H1 (cell line): ENCODE results near the gene CFAP206. TPM values are rescaled to one million over a fixed set of nuclear protein-coding genes. Genes with fewer than 3 reads are reported as not detected.

Source experiments
- CTCF ChIA-PET: fragments of 300-600 bp; sonication (Branson Sonifier 250); formaldehyde crosslinking; loops from one replicate; lab custom pipeline; 2021; ENCODE audit not compliant: partially characterized antibody; lab: Charles Lee
- POLR2A ChIA-PET: fragments of 300-600 bp; sonication (Branson Sonifier 250); formaldehyde crosslinking; loops from one replicate; lab custom pipeline; 2021; ENCODE audit warnings: inconsistent platforms; ENCODE audit not compliant: partially characterized antibody; lab: Charles Lee
- DNase-seq, 2 experiments: peaks; one replicate each; pipeline versions ENCODE4 v3.0.0 to v3.0.0-alpha.2; 2010 to 2022; ENCODE audit warnings: low spot score in 2 of 2, low read depth in 1 of 2, mixed read lengths in 1 of 2
- FAIRE-seq: peaks from 2 replicates; lab custom pipeline; 2011; peaks lifted over from hg19 to GRCh38; lab: Jason Lieb, UNC
- H2AFZ ChIP-seq: 2 replicates; pipeline ENCODE4 v1.8.1; 2012; ENCODE audit warnings: low read length, inconsistent platforms
- H2AK5ac ChIP-seq: 2 replicates; pipeline ENCODE4 v1.6.1; 2013; ENCODE audit warnings: low read depth, low read length
- H2BK120ac ChIP-seq: replicated peaks from 2 replicates; pipeline ENCODE3; 2013; ENCODE audit warnings: low read depth, low read length, inconsistent platforms
- H2BK12ac ChIP-seq: 2 replicates; pipeline ENCODE4 v1.6.1; 2013; ENCODE audit warnings: low read depth, low read length
- H2BK15ac ChIP-seq: 2 replicates; pipeline ENCODE4 v1.6.1; 2013; ENCODE audit warnings: low read length
- H2BK20ac ChIP-seq: 2 replicates; pipeline ENCODE4 v1.6.1; 2013; ENCODE audit warnings: low read length
- H2BK5ac ChIP-seq: 2 replicates; pipeline ENCODE4 v1.6.1; 2013; ENCODE audit warnings: low read depth, low read length
- H3K14ac ChIP-seq: 2 replicates; pipeline ENCODE4 v1.6.1; 2013; ENCODE audit warnings: inconsistent platforms; ENCODE audit not compliant: insufficient read length
- H3K18ac ChIP-seq: 2 replicates; pipeline ENCODE4 v1.6.1; 2013; ENCODE audit warnings: low read length; ENCODE audit errors: extremely low read depth
- H3K23ac ChIP-seq: 2 replicates; pipeline ENCODE4 v1.6.1; 2013; ENCODE audit warnings: inconsistent platforms; ENCODE audit not compliant: insufficient read length
- H3K23me2 ChIP-seq: 2 replicates; pipeline ENCODE4 v1.6.1; 2013; ENCODE audit warnings: low read depth, low read length
- H3K27ac ChIP-seq: 2 replicates; pipeline ENCODE4 v1.6.1; 2011; ENCODE audit warnings: low read depth, low read length, inconsistent platforms
- H3K27me3 ChIP-seq, 4 experiments: replicated peaks in 1 of 4; 1 replicate in 1 of 4; 2 replicates in 3 of 4; pipeline versions ENCODE4 v1.6.1 to v1.8.1; 2011 to 2013; ENCODE audit warnings: low read length in 3 of 4, mild to moderate bottlenecking in 3 of 4, inconsistent platforms in 2 of 4, mixed read lengths in 2 of 4, moderate library complexity in 1 of 4; ENCODE audit not compliant: control insufficient read depth in 3 of 4, insufficient read depth in 3 of 4; ENCODE audit errors: extremely low read depth in 1 of 4
- H3K36me3 ChIP-seq, 4 experiments: 2 replicates each; pipeline versions ENCODE4 v1.6.1 to v1.8.1; 2011 to 2013; ENCODE audit warnings: mild to moderate bottlenecking in 4 of 4, low read length in 3 of 4, moderate library complexity in 2 of 4, control low read depth in 1 of 4, inconsistent platforms in 1 of 4; ENCODE audit not compliant: insufficient read depth in 4 of 4, control insufficient read depth in 2 of 4
- H3K4ac ChIP-seq: replicated peaks from 2 replicates; pipeline ENCODE3; 2013; ENCODE audit warnings: low read length, low read depth, mixed read lengths, inconsistent platforms; ENCODE audit not compliant: insufficient read length
- H3K4me1 ChIP-seq, 4 experiments: replicated peaks in 1 of 4; 1 replicate in 1 of 4; 2 replicates in 3 of 4; pipeline versions ENCODE4 v1.6.1 to v1.8.1; 2011 to 2013; ENCODE audit warnings: low read length in 3 of 4, inconsistent platforms in 2 of 4, mixed read lengths in 1 of 4; ENCODE audit not compliant: insufficient read depth in 4 of 4, control insufficient read depth in 3 of 4
- H3K4me2 ChIP-seq, 2 experiments: 2 replicates each; pipeline versions ENCODE4 v1.6.1 to v1.8.1; 2011 to 2013; ENCODE audit warnings: low read depth in 2 of 2, low read length in 2 of 2, control low read depth in 1 of 2, inconsistent platforms in 1 of 2, mild to moderate bottlenecking in 1 of 2; ENCODE audit not compliant: insufficient read depth in 1 of 2
- H3K4me3 ChIP-seq, 4 experiments: fragments of 200-600, 300-600 bp in 1 of 4; sonication (generic), shearing (Covaris generic), sonication (Bioruptor Twin) in 1 of 4; 2 replicates each; pipeline versions ENCODE4 v1.5.1 to v1.8.1; 2011 to 2016; ENCODE audit warnings: low read length in 4 of 4, low read depth in 3 of 4, control low read depth in 2 of 4, inconsistent platforms in 2 of 4, mild to moderate bottlenecking in 2 of 4, mixed read lengths in 1 of 4, moderate library complexity in 1 of 4; ENCODE audit not compliant: insufficient read depth in 2 of 4; ENCODE audit errors: extremely low read depth in 1 of 4
- H3K56ac ChIP-seq: replicated peaks from 2 replicates; pipeline ENCODE3; 2013; ENCODE audit warnings: low read depth, mild to moderate bottlenecking, mixed read lengths, low read length, inconsistent platforms; ENCODE audit not compliant: insufficient read length
- H3K79me1 ChIP-seq: 2 replicates; pipeline ENCODE4 v1.6.1; 2013; ENCODE audit warnings: low read depth, low read length, control low read depth
- H3K79me2 ChIP-seq, 2 experiments: 2 replicates each; pipeline versions ENCODE4 v1.6.1 to v1.8.1; 2012 to 2013; ENCODE audit warnings: low read length in 2 of 2, mild to moderate bottlenecking in 2 of 2, inconsistent platforms in 1 of 2; ENCODE audit not compliant: insufficient read depth in 2 of 2, control insufficient read depth in 1 of 2
- H3K9ac ChIP-seq, 4 experiments: replicated peaks in 1 of 4; 1 replicate in 1 of 4; 2 replicates in 3 of 4; pipeline versions ENCODE4 v1.6.1 to v1.8.1; 2011 to 2013; ENCODE audit warnings: low read depth in 3 of 4, low read length in 3 of 4, control low read depth in 2 of 4, mild to moderate bottlenecking in 2 of 4, moderate library complexity in 2 of 4, inconsistent platforms in 1 of 4; ENCODE audit errors: extremely low read depth in 1 of 4
- H3K9me3 ChIP-seq, 2 experiments: 2 replicates each; pipeline versions ENCODE4 v1.6.1 to v1.8.1; 2012 to 2013; ENCODE audit warnings: mild to moderate bottlenecking in 2 of 2, moderate library complexity in 2 of 2, control low read depth in 1 of 2, inconsistent platforms in 1 of 2, low read depth in 1 of 2, low read length in 1 of 2, mixed read lengths in 1 of 2; ENCODE audit not compliant: insufficient read depth in 2 of 2
- H4K20me1 ChIP-seq, 2 experiments: replicated peaks in 1 of 2; 2 replicates each; pipeline versions ENCODE3 to v1.8.1; 2011 to 2013; ENCODE audit warnings: inconsistent platforms in 2 of 2, low read length in 2 of 2, mild to moderate bottlenecking in 1 of 2; ENCODE audit not compliant: insufficient read depth in 2 of 2, control insufficient read depth in 1 of 2
- H4K5ac ChIP-seq: 2 replicates; pipeline ENCODE4 v1.6.1; 2013; ENCODE audit warnings: low read length, low read depth, mixed read lengths, inconsistent platforms; ENCODE audit not compliant: insufficient read length
- H4K8ac ChIP-seq: 2 replicates; pipeline ENCODE4 v1.8.0; 2013; ENCODE audit warnings: mild to moderate bottlenecking, moderate library complexity, low read length, inconsistent platforms; ENCODE audit not compliant: insufficient read depth; ENCODE audit errors: extremely low read depth
- H4K91ac ChIP-seq: replicated peaks from 2 replicates; pipeline ENCODE3; 2013; ENCODE audit warnings: low read length, mixed read lengths, inconsistent platforms; ENCODE audit not compliant: insufficient read length
- EP300 ChIP-seq, 2 experiments: IDR thresholded peaks; 1 replicate in 1 of 2; 2 replicates in 1 of 2; pipeline ENCODE4 v1.6.1; 2011 to 2012; ENCODE audit warnings: low read depth in 2 of 2, low read length in 2 of 2, mild to moderate bottlenecking in 2 of 2, borderline replicate concordance in 1 of 2, inconsistent platforms in 1 of 2, moderate library complexity in 1 of 2
- GTF2F1 ChIP-seq: IDR thresholded peaks from 2 replicates; pipeline ENCODE4 v1.6.1; 2012; ENCODE audit warnings: low read depth, low read length, improper control_type of control experiment, borderline replicate concordance
- HDAC2 ChIP-seq, 2 experiments: fragments of 300-600 bp in 1 of 2; sonication (generic) in 1 of 2; IDR thresholded peaks; 2 replicates each; pipeline ENCODE4 v1.6.1; 2011 to 2012; ENCODE audit warnings: low read depth in 2 of 2, low read length in 2 of 2, mild to moderate bottlenecking in 2 of 2, moderate library complexity in 2 of 2, borderline replicate concordance in 1 of 2, inconsistent platforms in 1 of 2
- JUN ChIP-seq: IDR thresholded peaks from 2 replicates; pipeline ENCODE4 v1.6.1; 2011; ENCODE audit warnings: low read depth, mild to moderate bottlenecking, improper control_type of control experiment, low read length
- KDM5A ChIP-seq: fragments of 200-600 bp; IDR thresholded peaks from 2 replicates; pipeline ENCODE4 v1.7.1; 2012; ENCODE audit warnings: mild to moderate bottlenecking, low read length, inconsistent platforms, mixed read lengths
- MAFK ChIP-seq: IDR thresholded peaks from 2 replicates; pipeline ENCODE4 v1.6.1; 2012; ENCODE audit warnings: low read depth, mild to moderate bottlenecking, improper control_type of control experiment, low read length
- MAX ChIP-seq: IDR thresholded peaks from 2 replicates; pipeline ENCODE4 v1.6.1; 2012; ENCODE audit warnings: inconsistent platforms
- RAD21 ChIP-seq, 2 experiments: IDR thresholded peaks in 1 of 2; conservative IDR thresholded peaks in 1 of 2; 2 replicates each; pipeline ENCODE4 v1.6.1; 2011; ENCODE audit warnings: low read depth in 2 of 2, low read length in 2 of 2, improper control_type of control experiment in 1 of 2, inconsistent platforms in 1 of 2, mild to moderate bottlenecking in 1 of 2, moderate library complexity in 1 of 2
- RBBP5 ChIP-seq: IDR thresholded peaks from 2 replicates; pipeline ENCODE4 v1.7.1; 2012; ENCODE audit warnings: low read depth, mild to moderate bottlenecking, inconsistent platforms, low read length, moderate library complexity, borderline replicate concordance
- RXRA ChIP-seq: IDR thresholded peaks from 2 replicates; pipeline ENCODE4 v1.6.1; 2011; ENCODE audit warnings: low read depth, mild to moderate bottlenecking, low read length, moderate library complexity; ENCODE audit not compliant: insufficient read depth
- SUZ12 ChIP-seq: fragments of 200-600 bp; sonication (generic); IDR thresholded peaks from 2 replicates; pipeline ENCODE4 v1.6.1; 2012; ENCODE audit warnings: mild to moderate bottlenecking, inconsistent platforms, low read length, moderate library complexity, mixed read lengths
- TBP ChIP-seq: IDR thresholded peaks from 2 replicates; pipeline ENCODE4 v1.6.1; 2011; ENCODE audit warnings: low read depth, low read length, improper control_type of control experiment
- WGBS, 2 experiments: shearing (Covaris generic) in 1 of 2; methylation state at CpG; one replicate each; pipeline versions ENCODE4 v1.1.6 to v1.1.7; 2013 to 2015; ENCODE audit warnings: low lambda C conversion rate in 2 of 2, mixed read lengths in 2 of 2, inconsistent platforms in 1 of 2, low coverage in 1 of 2, missing lambda C conversion rate in 1 of 2; ENCODE audit not compliant: insufficient replicate concordance in 2 of 2, insufficient coverage in 1 of 2, insufficient read length in 1 of 2; ENCODE audit errors: extremely low coverage in 1 of 2, missing lambda C conversion rate in 1 of 2; 5-methylcytosine and 5-hydroxymethylcytosine counted together
- polyA plus RNA-seq, 7 experiments: library from polyadenylated mRNA; depleted of rRNA in 3 of 7; stranded (reverse) in 5 of 7; unstranded in 2 of 7; fragments of >200 nt in 5 of 7; fragments of 200-250 nt in 2 of 7; gene quantifications; 1 replicate in 5 of 7; 2 replicates in 1 of 7; 4 replicates in 1 of 7; pipeline versions ENCODE4 v1.2.1 to v1.2.3, GENCODE V29; 2011 to 2013; ENCODE audit warnings: missing spikeins in 2 of 7, mixed read lengths in 2 of 7
- total RNA-seq: library from RNA; stranded (reverse); fragmentation: NEBNext Ultra II Directional; extraction: Animal tissue kit (Norgen Biotek cat#: 25700); gene quantifications from 2 replicates; pipeline ENCODE4 v1.2.1, GENCODE V29; 2021

CFAP206 gene
- total and polyA plus RNA-seq, 2 of the 8 experiments (the other 6 are each of a cell fraction or from before 2014, with no cell fraction given): not detected

DNA sequence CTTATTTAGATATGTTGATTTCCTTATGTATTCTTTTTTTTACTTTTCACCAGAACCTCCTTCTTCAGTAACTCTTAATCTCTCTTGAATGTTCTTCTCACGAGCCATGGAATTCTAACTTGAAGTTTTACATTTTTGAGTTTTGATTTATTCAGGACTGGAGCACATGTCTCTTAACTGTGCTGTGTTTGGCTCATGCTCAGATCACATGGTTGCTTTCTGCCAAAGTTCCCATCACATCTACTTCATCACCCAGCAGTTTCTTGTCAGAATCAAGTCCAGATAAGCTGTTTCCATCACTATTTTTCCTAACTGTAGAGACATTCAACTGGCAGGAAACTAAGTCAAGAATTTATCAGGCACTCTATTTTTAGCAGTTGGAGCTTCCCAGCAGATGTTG lies 96.7 kb downstream of the CFAP206 start:
- no peak overlapping the region for H2BK5ac ChIP-seq
- H3K4me3 ChIP-seq: no peak overlapping the region
- H3K18ac ChIP-seq: no peak overlapping the region
- H3K56ac ChIP-seq: no peak overlapping the region
- H3K14ac ChIP-seq: no peak overlapping the region
- H3K4ac ChIP-seq: no peak overlapping the region
- H3K27ac ChIP-seq: no peak overlapping the region
- H2BK12ac ChIP-seq: no peak overlapping the region
- CTCF ChIA-PET: interaction anchor here (2.1 kb wide), 1 partner anchor 20 kb away, joined by 7 read pairs; no protein-coding TSS in a partner anchor
- no peaks in the 10 kb centered on the region for H3K23me2 ChIP-seq
- H3K27me3 ChIP-seq: no peaks in the 10 kb centered on the region
- no peaks in the 10 kb centered on the region for H3K79me1 ChIP-seq
- H2BK15ac ChIP-seq: no peak overlapping the region
- H4K8ac ChIP-seq: no peak overlapping the region
- H4K91ac ChIP-seq: no peak overlapping the region
- H2BK20ac ChIP-seq: no peak overlapping the region
- no peak overlapping the region for H2AK5ac ChIP-seq
- POLR2A ChIA-PET: interaction anchor here (0.9 to 1.2 kb wide), 2 partner anchors 7 to 166 kb away, joined by 3 read pairs; no protein-coding TSS in a partner anchor
- FAIRE-seq (no peak), DNase-seq (no peak)
- no peak overlapping the region for H2BK120ac ChIP-seq
- peaks cover 0 to 4% (median under 1%) of the 10 kb centered on the region in 4 experiments; a peak in 2 of 8 replicates for H3K36me3 ChIP-seq
- H3K23ac ChIP-seq: no peak overlapping the region
- peaks cover 0 to 2% of the 10 kb centered on the region in 2 experiments for H4K20me1 ChIP-seq
- H3K9ac ChIP-seq: no peak overlapping the region
- no peak overlapping the region for H2AFZ ChIP-seq
- H3K4me2 ChIP-seq: no peak overlapping the region
- 88% methylated on average over 1 of the region's 1 CpG; no CpG with 5 or more reads in 1 of the 2 experiments for WGBS, 2 experiments
- H3K9me3 ChIP-seq: no peaks in the 10 kb centered on the region
- no peaks in the 10 kb centered on the region for H3K4me1 ChIP-seq
- H4K5ac ChIP-seq: no peak overlapping the region
- no peaks in the 10 kb centered on the region for H3K79me2 ChIP-seq
- TF ChIP-seq RXRA: no peak
- TF ChIP-seq RAD21 (IDR thresholded peaks at IDR 0.05 in 1 of 2, conservative IDR thresholded peaks at IDR 0.05 in 1 of 2; ENCODE audit: low read depth in 2 of 2, low read length in 2 of 2): no peak
- no peak for TF ChIP-seq MAFK
- no peak for TF ChIP-seq EP300 (IDR thresholded peaks at IDR 0.05; ENCODE audit: borderline replicate concordance in 1 of 2, low read depth in 2 of 2, low read length in 2 of 2)
- no peak for TF ChIP-seq HDAC2 (IDR thresholded peaks at IDR 0.05; ENCODE audit: borderline replicate concordance in 1 of 2, low read depth in 2 of 2, low read length in 2 of 2)
- TF ChIP-seq KDM5A: no peak
- TF ChIP-seq TBP: no peak
- TF ChIP-seq JUN: no peak
- no peak for TF ChIP-seq MAX
- TF ChIP-seq SUZ12: no peak
- TF ChIP-seq RBBP5: no peak
- TF ChIP-seq GTF2F1: no peak
